Measurements from ENCODE around the gene NIPBL.
"Not testable (repeated sequence)": the region's sequence is repeated elsewhere in the genome, so short reads cannot be mapped to it uniquely, and the experiment has no call there.

Gene NIPBL

GRCh38 chr5:37086466-37087173, 210.1 kb downstream of the NIPBL start:
- DNase-seq (ENCODE audit: low read depth in 2 of 2) = no peak

GRCh38 chr5:37088009-37088408, 211.4 kb downstream of the NIPBL start:
- DNase-seq (ENCODE audit: low read depth in 2 of 2) = no peak

- no peak for DNase-seq (ENCODE audit: low read depth in 2 of 2)
These were observed 213.7 kb downstream of the NIPBL start for GRCh38 chr5:37090123-37090726.

GRCh38 chr5:37090781-37091180, 214.2 kb downstream of the NIPBL start:
- no peak for DNase-seq (ENCODE audit: low read depth in 2 of 2)

- DNase-seq (ENCODE audit: low read depth in 2 of 2) = not testable (repeated sequence)
These were observed 217.2 kb downstream of the NIPBL start for GRCh38 chr5:37093795-37094194.

GRCh38 chr5:37099267-37099666, 222.7 kb downstream of the NIPBL start:
- not testable (repeated sequence) for DNase-seq (ENCODE audit: low read depth in 2 of 2)

- no peak for DNase-seq (ENCODE audit: low read depth in 2 of 2)
These were observed 226.7 kb downstream of the NIPBL start for GRCh38 chr5:37103302-37103701.

- DNase-seq (ENCODE audit: low read depth in 2 of 2) = no peak
These were observed 232.8 kb downstream of the NIPBL start for GRCh38 chr5:37109338-37109737.

GRCh38 chr5:37110135-37110534, 233.6 kb downstream of the NIPBL start:
- no peak for DNase-seq (ENCODE audit: low read depth in 2 of 2)

- peak in 1 of 2 donors; percentile 14 for DNase-seq (ENCODE audit: low read depth in 2 of 2)
These were observed 235.1 kb downstream of the NIPBL start for GRCh38 chr5:37111426-37112382.

GRCh38 chr5:37112383-37112991, 235.9 kb downstream of the NIPBL start:
- DNase-seq (ENCODE audit: low read depth in 2 of 2) = no peak

Data from activated CD4-positive, alpha-beta T cell treated with anti-CD3 and anti-CD28 coated beads for 24 hours (primary cell).